Glutamatergic neuron (in vitro differentiated cells): ENCODE results near the gene TDRD9. TPM values are rescaled to one million over a fixed set of nuclear protein-coding genes. Genes with fewer than 3 reads are reported as not detected.

Experiments used
- DNase-seq: peaks from one replicate; pipeline ENCODE4 v3.0.0; 2022
- H3K27ac Mint-ChIP-seq: one replicate; pipeline ENCODE4 v1.8.0; 2020; ENCODE audit warnings: mild to moderate bottlenecking, mixed read lengths, inconsistent platforms; ENCODE audit not compliant: unreplicated experiment
- H3K27me3 Mint-ChIP-seq: one replicate; pipeline ENCODE4 v1.8.0; 2020; ENCODE audit warnings: mild to moderate bottlenecking, moderate library complexity, mixed read lengths, inconsistent platforms; ENCODE audit not compliant: unreplicated experiment
- H3K36me3 Mint-ChIP-seq: one replicate; pipeline ENCODE4 v1.8.0; 2020; ENCODE audit warnings: mild to moderate bottlenecking, mixed read lengths, inconsistent platforms; ENCODE audit not compliant: unreplicated experiment
- H3K4me1 Mint-ChIP-seq: one replicate; pipeline ENCODE4 v1.8.0; 2020; ENCODE audit warnings: mild to moderate bottlenecking, low read depth, mixed read lengths, inconsistent platforms; ENCODE audit not compliant: unreplicated experiment
- H3K4me3 Mint-ChIP-seq: one replicate; pipeline ENCODE4 v1.8.0; 2020; ENCODE audit warnings: mild to moderate bottlenecking, mixed read lengths, inconsistent platforms; ENCODE audit not compliant: unreplicated experiment
- H3K9me3 Mint-ChIP-seq: one replicate; pipeline ENCODE4 v1.8.0; 2020; ENCODE audit warnings: mild to moderate bottlenecking, moderate library complexity, mixed read lengths, inconsistent platforms; ENCODE audit not compliant: unreplicated experiment
- CTCF ChIP-seq: fragments of 200-600 bp; sonication (generic); IDR thresholded peaks from one replicate; pipeline ENCODE4 v1.5.0; 2021; ENCODE audit not compliant: partially characterized antibody, unreplicated experiment
- total RNA-seq: library from RNA; stranded (reverse); fragmentation: NEBNext Ultra II Directional; extraction: Animal tissue kit (Norgen Biotek cat#: 25700); gene quantifications from one replicate; pipeline ENCODE4 v1.2.1, GENCODE V29; 2021; ENCODE audit not compliant: unreplicated experiment

The TDRD9 gene
- total RNA-seq, 1 donor from 2014 or later = not detected

GRCh38 chr14:103897075-103897947 is 30.9 kb upstream of the TDRD9 start:
- no peak for DNase-seq
- Mint-ChIP-seq H3K27me3 (peaks cover 13% of the 10 kb centered on the region), H3K4me1 (no peaks in the 10 kb centered on the region), H3K36me3 (peaks cover 13% of the 10 kb centered on the region), H3K27ac (no peak overlapping the region), H3K4me3 (no peak overlapping the region), H3K9me3 (peaks cover 5% of the 10 kb centered on the region)
- TF ChIP-seq CTCF = no peak

GRCh38 chr14:103898204-103898603 is 30.1 kb upstream of the TDRD9 start:
- Mint-ChIP-seq H3K27ac (no peak overlapping the region), H3K27me3 (peaks cover 13% of the 10 kb centered on the region), H3K4me1 (no peaks in the 10 kb centered on the region), H3K9me3 (peaks cover 5% of the 10 kb centered on the region), H3K36me3 (peaks cover 13% of the 10 kb centered on the region), H3K4me3 (no peak overlapping the region)
- TF ChIP-seq CTCF = no peak
- DNase-seq = no peak

GRCh38 chr14:103898711-103899110 is 29.5 kb upstream of the TDRD9 start:
- Mint-ChIP-seq H3K36me3 (peaks cover 13% of the 10 kb centered on the region), H3K27ac (no peak overlapping the region), H3K4me3 (no peak overlapping the region), H3K4me1 (no peaks in the 10 kb centered on the region), H3K9me3 (peaks cover 5% of the 10 kb centered on the region), H3K27me3 (peaks cover 13% of the 10 kb centered on the region)
- DNase-seq = no peak
- TF ChIP-seq CTCF = no peak

GRCh38 chr14:103899316-103899715 is 28.9 kb upstream of the TDRD9 start:
- peaks cover 13% of the 10 kb centered on the region for H3K36me3 Mint-ChIP-seq
- H3K4me3 Mint-ChIP-seq = no peak overlapping the region
- H3K27ac Mint-ChIP-seq = no peak overlapping the region
- DNase-seq = no peak
- H3K27me3 Mint-ChIP-seq = peaks cover 12% of the 10 kb centered on the region
- peaks cover 5% of the 10 kb centered on the region for H3K9me3 Mint-ChIP-seq
- no peak for TF ChIP-seq CTCF
- H3K4me1 Mint-ChIP-seq = no peaks in the 10 kb centered on the region

GRCh38 chr14:103899833-103900232 is 28.4 kb upstream of the TDRD9 start:
- Mint-ChIP-seq H3K9me3 (peaks cover 5% of the 10 kb centered on the region), H3K4me3 (no peak overlapping the region), H3K27me3 (peaks cover 12% of the 10 kb centered on the region), H3K27ac (no peak overlapping the region), H3K36me3 (peaks cover 13% of the 10 kb centered on the region), H3K4me1 (no peaks in the 10 kb centered on the region)
- no peak for DNase-seq
- no peak for TF ChIP-seq CTCF
